Raji (cell line): ENCODE results near the gene CHST11.

ENCODE experiments used
- POLR2A ChIP-seq: IDR thresholded peaks from 2 replicates; pipeline ENCODE4 v1.6.1; 2011; ENCODE audit warnings: low read depth, low read length, control low read depth; ENCODE audit not compliant: insufficient read depth

The CHST11 gene

DNA sequence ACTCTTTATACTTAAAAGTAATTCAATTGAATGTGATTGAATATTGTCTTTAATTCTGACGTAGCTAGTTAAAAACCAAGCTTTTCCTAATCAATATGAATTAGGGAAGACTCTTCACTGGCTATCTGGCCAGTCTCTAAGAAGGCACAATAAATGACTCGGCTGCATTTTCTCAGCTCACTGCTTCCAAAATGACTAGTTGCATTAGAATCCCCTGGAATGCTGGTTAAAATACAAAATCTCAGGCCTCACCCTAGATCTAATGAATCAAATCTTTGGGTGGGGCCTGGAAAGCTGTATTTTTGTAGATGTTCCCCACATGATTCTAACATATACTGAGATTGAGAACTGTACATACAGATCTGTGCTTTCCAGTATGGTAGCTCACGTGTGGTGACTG lies 242.1 kb downstream of the CHST11 start:
- TF ChIP-seq POLR2A = no peak

DNA sequence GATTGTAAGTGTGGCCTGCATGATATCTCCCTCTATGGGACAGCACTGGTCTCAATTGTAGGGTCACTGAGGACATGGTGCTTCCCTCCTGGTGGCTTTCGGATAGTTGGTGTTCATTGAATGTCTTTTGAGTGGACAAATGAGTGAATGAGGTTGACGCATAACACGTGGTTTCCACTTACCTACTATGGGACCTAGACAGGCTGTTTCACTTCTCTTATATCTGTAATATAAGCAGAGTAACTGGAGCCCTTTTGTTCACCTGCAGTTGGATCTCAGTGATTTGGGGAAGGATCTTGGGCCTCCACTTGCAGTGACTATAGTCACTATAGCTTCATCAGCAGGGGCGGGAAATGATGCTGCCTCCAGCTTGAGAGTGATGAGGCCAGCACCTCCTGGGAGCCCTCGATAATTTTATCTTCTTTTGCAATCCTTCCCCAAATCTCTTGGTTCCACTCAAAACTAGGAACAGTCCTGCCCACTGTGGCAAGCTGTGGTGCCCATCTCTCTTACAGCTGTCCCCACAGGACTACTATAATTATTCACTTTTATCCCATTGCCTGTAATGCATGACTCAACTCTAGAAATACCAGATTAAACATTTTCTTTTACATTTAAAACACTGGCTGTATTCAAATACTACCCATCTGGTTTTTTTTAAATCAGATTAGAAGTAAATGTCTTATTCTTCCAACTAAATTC lies 242.9 kb downstream of the CHST11 start:
- no peak for TF ChIP-seq POLR2A

DNA sequence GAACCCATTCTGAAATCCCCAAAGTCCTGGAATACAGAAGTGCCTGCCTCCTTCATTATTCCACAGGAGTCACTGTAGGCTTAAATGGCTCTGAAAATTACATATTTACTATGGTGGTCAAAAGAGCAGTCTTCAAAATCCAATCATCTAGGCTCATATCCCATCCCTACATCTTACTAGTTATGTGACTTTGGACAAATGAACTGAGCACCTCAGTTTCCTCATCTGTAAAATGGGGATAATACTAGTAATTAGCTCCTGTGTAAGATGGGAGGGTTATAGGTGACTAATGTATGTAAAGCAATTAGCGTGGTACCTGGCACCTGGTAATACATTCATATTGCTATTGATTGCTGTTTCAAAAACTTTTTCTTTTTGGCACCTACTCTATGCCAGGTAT lies 243.6 kb downstream of the CHST11 start:
- no peak for TF ChIP-seq POLR2A

DNA sequence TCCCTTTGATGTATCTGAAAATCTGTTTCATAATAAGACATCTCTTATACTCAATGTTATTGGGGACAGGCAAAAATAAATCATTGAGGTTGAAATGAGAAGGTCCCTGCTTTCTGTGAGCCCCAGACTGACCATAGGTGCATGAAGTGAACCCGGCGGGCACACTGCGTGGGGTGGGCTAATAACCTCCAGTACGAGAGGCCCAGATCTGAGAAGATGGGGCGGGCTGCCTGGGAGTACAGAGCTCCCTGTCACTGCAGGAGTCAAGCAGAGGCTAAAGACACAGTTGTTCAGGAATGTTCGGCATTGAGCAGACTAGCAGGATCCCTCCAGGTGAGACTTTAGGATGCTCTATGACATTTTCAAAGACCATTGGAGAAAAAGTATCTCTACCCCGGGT lies 244.6 kb downstream of the CHST11 start:
- TF ChIP-seq POLR2A = no peak

DNA sequence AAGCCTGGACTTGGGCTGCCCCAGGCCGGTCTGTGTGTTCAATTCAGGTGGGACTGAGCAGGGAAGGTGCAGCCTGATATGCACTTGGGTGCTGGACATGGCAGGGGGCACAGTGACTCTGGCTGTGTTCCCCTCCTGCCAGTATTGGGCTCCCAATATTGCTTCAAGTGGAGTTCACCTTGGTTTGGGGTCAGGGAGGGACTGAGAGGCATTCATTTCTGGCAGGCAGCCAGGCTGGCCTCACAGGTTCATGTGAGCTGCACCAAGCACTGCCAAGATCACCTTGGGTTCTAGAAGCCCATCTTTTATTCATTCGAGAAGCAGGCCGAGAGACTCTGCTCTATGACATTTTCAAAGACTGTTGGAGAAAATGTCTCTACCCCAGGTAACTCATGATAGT lies 245.0 kb downstream of the CHST11 start:
- TF ChIP-seq POLR2A = no peak

DNA sequence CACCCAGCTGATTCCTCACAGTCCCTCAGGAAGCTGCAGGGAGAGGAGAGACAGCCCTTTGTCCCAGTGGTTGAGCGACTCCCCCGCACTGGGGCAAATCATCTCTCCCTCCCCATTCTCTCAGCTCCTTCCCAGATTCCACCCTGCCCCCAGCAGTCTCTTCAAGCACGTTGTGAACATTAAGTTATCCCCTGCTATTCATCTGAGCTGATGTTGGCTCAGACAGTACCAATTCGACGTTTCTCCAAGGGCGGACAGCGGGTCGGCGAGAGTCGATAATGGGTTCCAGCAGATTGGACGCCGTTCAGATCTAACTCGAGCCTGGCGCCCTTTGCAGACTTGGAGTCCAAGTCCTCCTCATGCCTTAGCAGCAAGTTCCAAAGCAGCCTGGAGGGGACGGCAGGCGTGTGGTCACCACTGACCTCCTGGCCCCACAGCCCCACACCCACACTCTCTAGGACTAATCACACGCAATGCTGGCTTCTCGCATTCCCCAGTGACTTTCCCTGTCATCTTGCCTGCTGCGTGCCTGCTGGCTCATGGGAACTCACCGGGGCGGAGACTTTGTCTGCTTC lies 245.9 kb downstream of the CHST11 start:
- no peak for TF ChIP-seq POLR2A

DNA sequence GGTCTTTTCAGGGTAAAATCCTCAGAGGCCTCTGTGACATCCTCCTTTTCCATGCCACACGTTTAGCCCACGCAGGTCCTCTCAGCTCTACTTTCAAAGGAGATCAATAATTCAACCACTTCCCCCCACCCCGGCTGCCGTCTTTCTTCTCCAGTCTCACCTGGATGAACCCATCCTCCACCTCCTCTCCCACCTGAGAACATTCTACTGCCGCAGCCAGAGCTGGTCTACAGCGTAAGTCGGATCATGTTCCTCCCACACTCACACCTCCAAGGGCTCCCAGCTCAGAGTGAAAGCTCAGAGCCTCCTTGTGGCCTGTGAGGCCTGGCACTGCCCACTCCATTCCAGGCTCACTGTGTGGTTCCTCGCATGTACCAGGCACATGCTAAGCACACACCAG lies 246.6 kb downstream of the CHST11 start:
- no peak for TF ChIP-seq POLR2A

DNA sequence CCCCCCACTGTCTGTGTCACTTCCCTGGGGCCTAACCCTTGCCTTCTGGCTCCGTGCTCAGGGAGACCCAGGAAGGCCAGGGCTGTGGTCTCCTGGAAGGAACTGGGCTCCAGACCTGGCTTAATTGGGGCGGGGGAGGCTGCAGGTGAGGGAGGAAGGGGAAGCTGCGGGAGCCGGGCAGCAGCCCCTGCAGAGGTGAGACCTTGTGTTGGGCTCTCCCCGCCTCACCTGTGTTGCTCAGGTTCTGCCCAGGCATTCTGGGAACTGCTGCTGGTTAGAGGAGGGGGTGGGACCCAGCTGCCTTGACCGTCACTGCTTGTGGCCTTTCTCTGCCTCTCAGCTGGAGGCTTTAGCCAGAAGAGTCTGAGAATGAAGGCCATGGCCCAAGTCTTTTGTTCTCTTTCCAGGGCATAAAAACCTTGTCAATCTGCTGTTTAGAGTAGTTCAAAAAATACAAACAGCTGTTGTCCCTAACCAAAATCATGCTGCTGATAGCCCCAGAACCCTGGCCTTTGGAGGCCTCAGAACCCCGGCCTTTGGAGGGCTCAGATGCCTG lies 247.6 kb downstream of the CHST11 start:
- TF ChIP-seq POLR2A = no peak

DNA sequence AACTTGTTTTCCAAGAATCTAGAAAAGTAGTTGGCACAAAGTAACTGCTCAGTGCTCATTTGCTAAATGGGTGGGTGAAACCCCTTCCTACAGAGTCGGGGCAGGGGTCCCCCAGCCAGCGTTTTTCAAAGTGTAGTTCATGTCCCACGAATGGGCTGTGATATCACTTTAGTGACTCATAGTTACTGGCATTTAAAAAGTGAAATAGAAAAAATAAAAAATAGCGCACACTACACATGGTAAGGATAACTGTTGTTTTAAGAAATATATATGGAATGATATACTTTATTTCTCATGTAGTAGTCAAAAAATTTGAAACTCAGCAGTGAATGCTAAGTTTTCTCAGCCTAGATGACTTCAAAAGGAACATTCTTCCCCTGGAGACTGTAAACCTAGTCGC lies 250.4 kb downstream of the CHST11 start:
- TF ChIP-seq POLR2A = no peak

DNA sequence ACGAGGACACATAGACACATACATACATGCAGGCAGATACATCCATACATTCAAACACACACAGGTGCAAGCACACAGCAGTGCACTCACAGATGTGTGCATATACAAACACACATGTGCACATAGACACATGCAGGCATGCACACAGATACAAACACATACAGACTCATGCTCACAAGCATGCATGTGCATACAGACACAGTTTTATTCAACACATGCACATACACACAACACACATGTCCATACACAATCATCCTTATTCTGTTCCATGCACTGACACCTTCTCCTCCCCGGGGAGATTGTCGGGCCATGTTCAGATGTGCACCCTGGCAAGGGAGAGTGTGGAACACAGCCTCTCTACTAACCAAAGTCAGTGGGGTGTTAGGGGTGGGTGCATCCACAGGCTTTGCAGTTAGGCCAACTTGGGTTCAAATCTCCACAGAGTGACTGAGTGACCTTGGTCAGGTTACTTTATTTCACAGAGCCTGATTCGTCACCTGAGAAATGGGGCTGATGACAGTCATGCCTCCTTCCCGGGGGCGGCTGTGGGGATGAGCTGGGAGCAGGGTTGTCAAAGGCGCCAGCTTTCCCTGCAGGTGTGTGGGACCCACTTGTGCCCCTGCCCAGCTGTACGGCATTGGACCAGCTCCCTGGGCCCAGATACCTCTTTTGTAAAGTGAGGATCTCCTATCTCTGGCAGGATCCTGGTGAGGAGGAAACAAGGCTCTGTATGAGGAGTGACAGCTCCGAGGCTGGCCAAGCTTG lies 251.2 kb downstream of the CHST11 start:
- TF ChIP-seq POLR2A = no peak

DNA sequence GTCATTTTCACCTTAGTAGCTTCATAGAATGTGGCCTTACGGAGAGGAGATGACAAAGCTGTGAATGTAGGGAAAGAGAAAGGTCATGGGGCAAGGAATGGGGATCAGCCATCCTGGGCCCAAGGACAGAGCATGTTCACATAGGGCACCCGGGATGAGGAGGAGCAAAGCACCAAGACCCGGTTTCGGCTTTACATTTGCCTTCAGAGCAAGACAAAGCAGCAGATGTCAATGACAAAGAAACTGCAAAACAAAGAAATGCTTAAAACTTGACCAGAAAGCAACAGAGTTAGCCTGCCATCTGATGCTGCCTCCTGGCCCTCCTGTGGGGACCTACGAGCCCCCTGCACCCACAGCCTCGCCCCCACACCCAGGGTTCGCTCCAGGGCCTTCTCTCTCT lies 252.1 kb downstream of the CHST11 start:
- no peak for TF ChIP-seq POLR2A

DNA sequence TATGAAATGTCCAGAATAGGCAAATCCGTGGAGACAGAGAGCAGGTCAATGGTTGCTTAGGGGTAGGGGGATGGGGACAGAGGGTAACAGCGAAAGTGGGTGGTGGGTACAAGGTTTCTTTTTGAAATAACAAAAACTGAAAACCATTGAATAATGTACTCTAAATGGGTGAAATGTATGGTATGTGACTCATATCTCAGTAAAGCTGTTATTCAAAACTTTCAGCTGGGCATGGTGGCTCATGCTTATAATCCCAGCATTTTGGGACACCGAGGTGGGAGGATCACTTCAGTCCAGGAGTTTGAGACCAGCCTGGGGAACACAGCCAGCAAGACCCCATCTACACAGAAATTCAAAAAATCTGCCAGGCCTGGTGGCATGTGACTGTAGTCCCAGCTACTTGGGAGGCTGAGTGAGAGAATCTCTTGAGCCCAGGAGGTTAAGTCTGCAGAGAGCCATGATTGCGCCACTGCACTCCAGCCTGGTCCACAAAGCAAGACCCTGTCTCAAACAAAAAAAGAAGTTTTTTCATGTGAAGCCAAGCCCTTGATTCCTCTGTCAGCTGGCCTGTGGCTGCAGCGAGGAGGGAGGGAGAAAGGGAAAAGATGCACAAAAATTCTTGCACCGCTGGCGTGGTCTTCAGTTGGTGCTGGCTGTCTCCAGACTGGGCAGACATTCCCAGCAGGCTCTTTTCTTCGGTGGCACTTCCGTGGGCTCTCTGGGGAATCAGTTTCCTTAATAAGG lies 253.1 kb downstream of the CHST11 start:
- no peak for TF ChIP-seq POLR2A

DNA sequence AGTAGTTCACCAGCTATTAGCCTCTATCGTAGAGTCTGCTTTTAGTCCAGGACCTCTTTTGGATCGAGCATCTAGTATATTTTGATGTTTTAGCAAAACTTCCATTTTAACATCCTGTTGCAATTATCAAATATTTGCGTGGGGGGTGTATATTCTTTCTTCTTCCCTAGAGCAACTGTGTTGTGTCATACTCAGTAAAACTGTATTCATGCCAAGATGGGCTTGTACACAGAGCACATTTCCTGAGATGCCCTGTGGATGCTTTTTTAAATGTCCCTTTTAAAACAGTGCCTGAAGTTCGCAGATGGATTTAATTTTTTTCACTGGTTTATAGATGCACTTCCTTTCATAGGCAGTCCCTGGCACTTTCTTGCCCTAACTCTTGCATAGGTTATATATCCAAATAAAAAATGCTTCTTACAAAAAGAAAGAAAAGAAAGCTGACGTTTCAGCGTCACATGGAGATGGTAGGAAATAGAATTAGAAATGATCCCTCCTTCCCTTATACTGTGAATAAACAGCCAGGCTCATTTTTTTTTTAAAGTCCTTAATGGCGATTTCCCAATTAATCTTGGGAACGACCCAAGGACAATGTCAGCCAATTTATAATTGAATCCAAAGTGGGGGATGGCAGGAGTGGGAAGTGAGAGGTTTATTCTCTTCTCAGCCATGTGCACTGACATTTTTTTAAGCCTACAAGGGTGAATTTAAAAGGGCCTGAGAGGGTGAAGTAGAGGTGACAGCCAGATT lies 254.4 kb downstream of the CHST11 start:
- TF ChIP-seq POLR2A = no peak

DNA sequence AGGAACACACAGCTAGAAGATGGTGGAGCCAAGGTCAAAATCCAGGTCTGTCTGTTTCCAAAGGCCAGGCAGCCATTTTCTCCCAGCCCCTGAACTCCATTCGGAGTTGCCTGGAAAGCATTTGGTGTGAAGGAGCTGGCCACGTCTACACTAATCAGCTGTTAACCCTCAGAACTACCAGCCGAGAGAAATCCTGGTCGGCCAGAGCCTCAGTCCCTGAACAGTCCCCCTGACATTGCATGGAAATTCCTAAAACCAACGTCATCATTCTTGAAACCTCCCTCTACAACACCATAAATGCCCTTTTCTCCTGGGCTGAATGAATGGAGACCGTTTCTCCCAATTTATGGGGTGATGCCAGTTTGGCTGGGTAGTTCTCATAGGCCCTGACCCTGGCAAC lies 255.7 kb downstream of the CHST11 start:
- no peak for TF ChIP-seq POLR2A

DNA sequence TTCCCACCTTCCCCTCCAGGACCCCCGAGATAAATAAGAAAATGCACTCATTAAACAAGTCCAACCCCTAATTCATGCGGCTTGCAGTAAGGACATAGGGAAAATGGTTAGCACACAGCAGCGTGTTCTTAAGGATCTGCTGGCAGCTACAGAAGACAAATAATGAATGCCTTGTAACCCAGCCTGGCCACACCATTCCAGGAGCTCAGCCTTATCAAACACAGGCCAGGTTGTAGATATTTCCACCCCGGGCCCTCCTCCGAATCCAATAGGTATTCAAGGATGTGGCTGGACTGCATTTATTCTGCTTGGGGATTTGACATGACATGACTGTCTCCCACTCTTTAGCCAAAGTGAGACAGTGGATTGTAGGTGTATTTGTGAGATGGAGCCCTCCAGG lies 256.2 kb downstream of the CHST11 start:
- no peak for TF ChIP-seq POLR2A
